Panc1 (cell line): Measurements from ENCODE around the gene WDR27. TPM values are rescaled to one million over a fixed set of nuclear protein-coding genes. Genes with fewer than 3 reads are reported as not detected.

ENCODE experiments used
- ATAC-seq: fragments of 200-7000 bp; cut with Tn5 transposase; 2 replicates; pipeline ENCODE4 v1.9.1; 2020; ENCODE audit warnings: mild to moderate bottlenecking, moderate library complexity
- BruUV-seq: library from RNA; stranded (reverse); fragments of 400-500 nt; replicated peaks from 2 replicates; lab custom pipeline; 2021; lab: Mats Ljungman, UMichigan
- CTCF ChIA-PET: fragments of 300-600 bp; sonication (Branson Sonifier 250); formaldehyde crosslinking; loops from one replicate; lab custom pipeline; 2022; ENCODE audit warnings: antibody characterized with exemption; lab: Charles Lee
- POLR2A ChIA-PET: fragments of 300-600 bp; sonication (Branson Sonifier 250); formaldehyde crosslinking; loops from one replicate; lab custom pipeline; 2022; ENCODE audit warnings: antibody characterized with exemption; lab: Charles Lee
- DNase-seq: peaks from one replicate; pipeline ENCODE4 v3.0.0-alpha.2; 2010; ENCODE audit warnings: low read depth, low spot score
- H3K27ac ChIP-seq: 2 replicates; pipeline ENCODE4 v1.5.1; 2011; ENCODE audit warnings: mild to moderate bottlenecking, low read length, inconsistent platforms
- H3K27me3 ChIP-seq: fragments of 200-500 bp; sonication (Bioruptor generic); 2 replicates; pipeline ENCODE4 v1.6.0; 2014; ENCODE audit warnings: low read length, inconsistent platforms; ENCODE audit not compliant: control insufficient read depth, insufficient read depth
- H3K36me3 ChIP-seq: fragments of 200-500 bp; sonication (Bioruptor generic); 2 replicates; pipeline ENCODE4 v1.5.1; 2014; ENCODE audit warnings: inconsistent platforms, mild to moderate bottlenecking, low read length, moderate library complexity; ENCODE audit not compliant: control insufficient read depth, insufficient read depth
- H3K4me1 ChIP-seq: 2 replicates; pipeline ENCODE4 v1.5.1; 2011; ENCODE audit warnings: inconsistent platforms, mild to moderate bottlenecking, low read length, moderate library complexity; ENCODE audit not compliant: control insufficient read depth, insufficient read depth
- H3K4me3 ChIP-seq, 2 experiments: 2 replicates each; pipeline ENCODE4 v1.5.1; 2011 to 2012; ENCODE audit warnings: low read depth in 2 of 2, low read length in 2 of 2, mild to moderate bottlenecking in 2 of 2, inconsistent platforms in 1 of 2, moderate library complexity in 1 of 2
- H3K9me3 ChIP-seq: fragments of 200-500 bp; sonication (Bioruptor generic); 2 replicates; pipeline ENCODE4 v1.5.1; 2014; ENCODE audit warnings: low read depth, mild to moderate bottlenecking, inconsistent platforms, low read length, moderate library complexity; ENCODE audit not compliant: control insufficient read depth, insufficient read depth
- CTCF ChIP-seq: fragments of 450-650 bp; IDR thresholded peaks from 2 replicates; pipeline ENCODE4 v1.5.1; 2017; ENCODE audit warnings: mild to moderate bottlenecking
- POLR2AphosphoS5 ChIP-seq: IDR thresholded peaks from 2 replicates; pipeline ENCODE4 v1.6.1; 2012; ENCODE audit warnings: mild to moderate bottlenecking, low read depth, low read length, moderate library complexity
- REST ChIP-seq, 2 experiments: IDR thresholded peaks; 2 replicates each; pipeline ENCODE4 v1.6.1; 2011 to 2012; ENCODE audit warnings: low read depth in 2 of 2, control low read depth in 1 of 2, low read length in 1 of 2, mild to moderate bottlenecking in 1 of 2, moderate library complexity in 1 of 2; ENCODE audit not compliant: insufficient read depth in 1 of 2
- SIN3A ChIP-seq: IDR thresholded peaks from 2 replicates; pipeline ENCODE4 v1.6.1; 2012; ENCODE audit warnings: low read depth, mild to moderate bottlenecking, low read length, moderate library complexity, borderline replicate concordance; ENCODE audit not compliant: insufficient read depth
- TCF7L2 ChIP-seq: IDR thresholded peaks from 2 replicates; pipeline ENCODE4 v1.6.1; 2011; ENCODE audit warnings: mild to moderate bottlenecking, low read depth, low read length, inconsistent platforms
- in situ Hi-C: cut with HindIII; loops from 2 replicates; pipeline ENCODE4 v1.10.0; 2016; ENCODE audit warnings: low sequenced_read_pairs, low pct_unique_long_range_greater_than_20kb
- intact Hi-C: fragments of 100-400 bp; cut with micrococcal nuclease; formaldehyde crosslinking; loops from one replicate; pipeline ENCODE4 v1.10.0; 2022; ENCODE audit not compliant: unreplicated experiment
- total RNA-seq: library from RNA; stranded (reverse); gene quantifications from one replicate; pipeline ENCODE4 v1.2.1, GENCODE V29; 2021; ENCODE audit not compliant: unreplicated experiment

Gene WDR27
- total RNA-seq, 1 experiment from 2014 or later: 56.3 TPM

- in situ Hi-C loops: no loop called here
- peaks cover 13% of the 10 kb centered on the region; the same call in 1 of the 2 replicates for H3K9me3 ChIP-seq
- intact Hi-C loops: no loop called here
- no TSS peak for BruUV-seq
- ChIA-PET CTCF (no interaction called here), POLR2A (no interaction called here)
- H3K36me3 ChIP-seq: no peaks in the 10 kb centered on the region
- H3K4me3 ChIP-seq: no peak overlapping the region; a peak in 1 of 4 replicates
- no peak for TF ChIP-seq CTCF
- TF ChIP-seq TCF7L2: no peak
- no peak for TF ChIP-seq SIN3A
- TF ChIP-seq REST (IDR thresholded peaks at IDR 0.05; ENCODE audit: insufficient read depth in 1 of 2, low read depth in 2 of 2, low read length in 1 of 2): no peak
- no peak for TF ChIP-seq POLR2AphosphoS5
- H3K27ac ChIP-seq: peak overlapping the region; percentile 32
- DNase-seq (no peak), ATAC-seq (peak; percentile 86)
- H3K4me1 ChIP-seq: peaks cover 14% of the 10 kb centered on the region; the same call in 1 of the 2 replicates
- no peaks in the 10 kb centered on the region for H3K27me3 ChIP-seq
Measured at GRCh38 chr6:169529931-169530751, 171.7 kb downstream of the WDR27 start.

DNA sequence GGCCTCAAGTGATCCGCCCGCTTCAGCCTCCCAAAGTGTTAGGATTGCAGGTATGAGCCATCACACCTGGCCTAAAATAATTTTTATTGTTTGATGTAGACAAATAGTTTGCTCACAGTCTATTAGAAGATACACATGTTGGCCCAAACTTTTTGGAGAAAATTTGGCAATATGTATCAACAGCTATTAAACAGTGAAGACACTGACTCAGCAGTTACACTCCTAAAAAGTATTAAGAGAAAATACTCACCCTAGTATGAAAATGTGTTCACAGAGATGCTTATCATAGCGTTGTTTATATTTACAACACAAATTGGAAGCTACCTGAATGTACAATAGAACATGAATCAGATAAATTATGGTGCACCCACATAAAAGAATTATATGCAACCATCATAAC lies 173.1 kb downstream of the WDR27 start:
- ATAC-seq: peak; percentile 33; the same call in 1 of the 2 replicates

More for the DNA sequence above, 173.1 kb downstream of the WDR27 start:
- in situ Hi-C loops: no loop called here
- ChIA-PET POLR2A (no interaction called here), CTCF (no interaction called here)
- no peak for TF ChIP-seq TCF7L2
- TF ChIP-seq POLR2AphosphoS5: no peak
- no peak for TF ChIP-seq CTCF
- no peak for TF ChIP-seq REST (IDR thresholded peaks at IDR 0.05; ENCODE audit: insufficient read depth in 1 of 2, low read depth in 2 of 2, low read length in 1 of 2)
- TF ChIP-seq SIN3A: no peak
- Histone ChIP-seq H3K4me3 (no peak overlapping the region), H3K27ac (peak overlapping the region; percentile 32), H3K4me1 (peaks cover 14% of the 10 kb centered on the region; the same call in 1 of the 2 replicates), H3K36me3 (no peaks in the 10 kb centered on the region), H3K27me3 (no peaks in the 10 kb centered on the region), H3K9me3 (no peaks in the 10 kb centered on the region; the same call in 1 of the 2 replicates)
- BruUV-seq: no TSS peak
- no peak for DNase-seq
- intact Hi-C loops: no loop called here
